Sigmoid colon (tissue), 7 donors: ENCODE results near the gene LGALS3. TPM values are rescaled to one million over a fixed set of nuclear protein-coding genes. Genes with fewer than 3 reads are reported as not detected.

Experiments
- DNase-seq: peaks from one replicate; pipeline ENCODE4 v3.0.0-alpha.2; 2019
- H3K27ac ChIP-seq, 4 donors: fragments of 200-600 bp; sonication (generic); one replicate each; pipeline ENCODE4 v1.5.1; 2016 to 2019; ENCODE audit warnings: mild to moderate bottlenecking in 1 of 4
- H3K27me3 ChIP-seq, 3 donors: fragments of 200-600 bp; sonication (generic); one replicate each; pipeline ENCODE4 v1.5.1; 2019; ENCODE audit warnings: mild to moderate bottlenecking in 1 of 3
- H3K36me3 ChIP-seq, 4 donors: fragments of 200-600 bp; sonication (generic); one replicate each; pipeline ENCODE4 v1.5.1; 2016 to 2019
- H3K4me1 ChIP-seq, 4 donors: fragments of 200-600 bp; sonication (generic); one replicate each; pipeline ENCODE4 v1.5.1; 2017 to 2019
- H3K4me3 ChIP-seq, 4 donors: fragments of 200-600 bp; sonication (generic); one replicate each; pipeline ENCODE4 v1.5.1; 2017 to 2019; ENCODE audit warnings: mild to moderate bottlenecking in 2 of 4, moderate library complexity in 1 of 4
- H3K9me3 ChIP-seq, 4 donors: fragments of 200-600 bp in 3 of 4; sonication (generic) in 3 of 4; one replicate each; pipeline versions ENCODE4 v1.5.1 to v1.6.1; 2013 to 2019
- CTCF ChIP-seq, 4 experiments: fragments of 450-650 bp in 3 of 4; fragments of 200-600 bp in 1 of 4; IDR thresholded peaks; one replicate each; pipeline ENCODE4 v1.5.1; 2016 to 2019; ENCODE audit warnings: antibody characterized with exemption in 4 of 4, mild to moderate bottlenecking in 3 of 4, moderate library complexity in 2 of 4
- EP300 ChIP-seq, 4 donors: sonication (generic); formaldehyde crosslinking; IDR thresholded peaks; one replicate each; pipeline ENCODE4 v1.6.1; 2017; ENCODE audit warnings: antibody characterized with exemption in 4 of 4
- POLR2A ChIP-seq, 2 donors: fragments of 450-650 bp; IDR thresholded peaks; one replicate each; pipeline ENCODE4 v1.6.1; 2016; ENCODE audit warnings: antibody characterized with exemption in 2 of 2, mild to moderate bottlenecking in 2 of 2, moderate library complexity in 2 of 2
- POLR2AphosphoS5 ChIP-seq, 4 donors: sonication (generic); formaldehyde crosslinking; IDR thresholded peaks; one replicate each; pipeline ENCODE4 v1.6.1; 2017; ENCODE audit warnings: antibody characterized with exemption in 4 of 4
- WGBS, 2 donors: extraction: QIAGEN DNeasy Blood & Tissue Kit; methylation state at CpG; one replicate each; pipeline ENCODE4 v1.1.7; 2013; 5-methylcytosine and 5-hydroxymethylcytosine counted together
- intact Hi-C: fragments of 100-400 bp; cut with DNase I; formaldehyde crosslinking; loops from one replicate; pipeline ENCODE4 v1.15.1; 2023
- polyA plus RNA-seq, 3 donors: library from polyadenylated mRNA; stranded (reverse); fragments of 200-250 nt; gene quantifications; one replicate each; pipeline ENCODE4 v1.2.3, GENCODE V29; 2013
- total RNA-seq, 4 donors: library from RNA; depleted of rRNA; stranded (reverse); fragments of >200 nt; gene quantifications; one replicate each; pipeline ENCODE4 v1.1.0, GENCODE V29; 2016
- donor health status: healthy with polysubstance abuse.
- donor health status: Bipolar disorder and iron deficiency.
- donor health status: healthy.

Gene LGALS3
- total and polyA plus RNA-seq, 7 donors, result 235 to 4,129 (median 249) TPM

- H3K4me1 ChIP-seq, result peaks cover 0 to 45% (median 21%) of the 10 kb centered on the region in 4 donors
- H3K36me3 ChIP-seq, result no peaks in the 10 kb centered on the region
- H3K27ac ChIP-seq, result peak overlapping the region in 2 of 4 donors; percentile 49 to 53
- DNase-seq, result no peak
- intact Hi-C loops, result loop anchor here (5.0 kb wide), 1 partner anchor 33 kb away; no protein-coding TSS in a partner anchor
- TF ChIP-seq EP300 (IDR thresholded peaks at IDR 0.05) (no peak), POLR2AphosphoS5 (IDR thresholded peaks at IDR 0.05) (no peak), CTCF (IDR thresholded peaks at IDR 0.05) (no peak), POLR2A (IDR thresholded peaks at IDR 0.05) (no peak)
- H3K4me3 ChIP-seq, result no peak overlapping the region
- WGBS, 2 donors, result 22 to 74% methylated on average over 8 of the region's 8 CpGs
- no peaks in the 10 kb centered on the region for H3K27me3 ChIP-seq
- H3K9me3 ChIP-seq, result no peaks in the 10 kb centered on the region
Observed at GRCh38 chr14:55124774-55125386, 4.2 kb upstream of the LGALS3 start.

DNA sequence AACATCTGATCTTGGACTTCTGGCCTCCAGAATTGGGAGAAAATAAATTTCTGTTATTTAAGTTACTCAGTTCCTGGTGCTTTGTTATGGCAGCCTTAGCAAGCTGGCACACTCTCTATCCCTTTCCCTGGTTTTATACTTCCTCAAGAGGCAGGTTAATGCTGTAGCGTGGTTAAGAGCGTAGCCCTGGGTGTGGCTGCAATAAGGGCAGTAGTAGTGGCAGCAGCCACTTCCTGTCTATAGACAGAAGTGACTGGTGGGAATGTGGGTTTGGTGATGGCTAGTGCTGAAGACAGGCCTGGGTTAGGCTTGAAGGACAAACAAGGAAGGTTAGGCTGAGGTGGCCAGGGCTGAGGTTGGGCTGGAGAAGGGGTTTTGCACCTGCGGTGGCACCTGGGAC lies 3.6 kb upstream of the LGALS3 start:
- Histone ChIP-seq H3K4me3 (no peak overlapping the region), H3K36me3 (no peaks in the 10 kb centered on the region), H3K4me1 (peaks cover 0 to 50% (median 24%) of the 10 kb centered on the region in 4 donors), H3K27me3 (no peaks in the 10 kb centered on the region), H3K27ac (peak overlapping the region in 2 of 4 donors; percentile 49 to 53), H3K9me3 (no peaks in the 10 kb centered on the region)
- intact Hi-C loops, result loop anchor here (5.0 kb wide), 1 partner anchor 33 kb away; no protein-coding TSS in a partner anchor
- TF ChIP-seq EP300 (IDR thresholded peaks at IDR 0.05) (no peak), POLR2A (IDR thresholded peaks at IDR 0.05) (peak in 1 of 2 donors; percentile 33), POLR2AphosphoS5 (IDR thresholded peaks at IDR 0.05) (peak in 1 of 4 donors; percentile 34), CTCF (IDR thresholded peaks at IDR 0.05) (no peak)
- WGBS, 2 donors, result 16 to 59% methylated on average over 3 of the region's 3 CpGs
- no peak for DNase-seq

DNA sequence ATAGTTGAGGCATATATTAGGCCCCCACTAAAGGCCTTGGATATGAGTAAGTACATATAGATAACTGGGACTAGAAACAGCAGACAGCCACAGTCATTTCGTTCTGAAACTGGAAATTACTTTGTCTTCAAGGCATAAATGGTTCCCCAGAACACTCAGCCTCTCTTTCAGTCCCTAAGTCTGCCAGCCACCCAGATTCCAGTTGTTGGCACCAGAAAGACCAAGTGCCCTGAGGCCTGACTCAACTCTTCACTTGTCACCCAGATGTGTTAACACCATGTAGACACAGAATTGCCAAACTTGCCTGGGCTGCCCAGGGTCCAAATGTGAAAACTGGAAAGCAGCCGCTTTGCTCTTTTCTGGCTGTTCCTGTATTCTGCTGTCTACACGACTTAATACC lies 3.0 kb upstream of the LGALS3 start:
- intact Hi-C loops, result loop anchor here (5.0 kb wide), 1 partner anchor 34 kb away; no protein-coding TSS in a partner anchor
- Histone ChIP-seq H3K4me1 (peaks cover 0 to 56% (median 30%) of the 10 kb centered on the region in 4 donors), H3K27me3 (no peaks in the 10 kb centered on the region), H3K36me3 (no peaks in the 10 kb centered on the region), H3K27ac (peak overlapping the region; percentile 19 to 53 (median 39)), H3K9me3 (no peaks in the 10 kb centered on the region), H3K4me3 (no peak overlapping the region)
- DNase-seq, result no peak
- TF ChIP-seq POLR2AphosphoS5 (IDR thresholded peaks at IDR 0.05) (no peak), CTCF (IDR thresholded peaks at IDR 0.05) (no peak), POLR2A (IDR thresholded peaks at IDR 0.05) (no peak), EP300 (IDR thresholded peaks at IDR 0.05) (no peak)
- WGBS, 2 donors, result 50 to 67% methylated on average over 3 of the region's 3 CpGs

GRCh38 chr14:55126932-55127459 lies 2.1 kb upstream of the LGALS3 start:
- no peak for DNase-seq
- H3K27me3 ChIP-seq, result no peaks in the 10 kb centered on the region
- intact Hi-C loops, result loop anchor here (5.0 kb wide), 1 partner anchor 35 kb away; no protein-coding TSS in a partner anchor
- H3K9me3 ChIP-seq, result no peaks in the 10 kb centered on the region
- peaks cover 0 to 62% (median 33%) of the 10 kb centered on the region in 4 donors for H3K4me1 ChIP-seq
- WGBS, 2 donors, result 15 to 66% methylated on average over 5 of the region's 5 CpGs
- no peaks in the 10 kb centered on the region for H3K36me3 ChIP-seq
- no peak overlapping the region for H3K4me3 ChIP-seq
- no peak for TF ChIP-seq CTCF (IDR thresholded peaks at IDR 0.05)
- TF ChIP-seq POLR2AphosphoS5 (IDR thresholded peaks at IDR 0.05), result no peak
- TF ChIP-seq POLR2A (IDR thresholded peaks at IDR 0.05), result no peak
- no peak for TF ChIP-seq EP300 (IDR thresholded peaks at IDR 0.05)
- peak overlapping the region in 2 of 4 donors; percentile 19 to 49 for H3K27ac ChIP-seq
